BE2C (cell line): ENCODE measurements around the gene SEC22C.

Experiments used
- DNase-seq: peaks from one replicate; pipeline ENCODE4 v3.0.0-alpha.2; 2020
- H3K27me3 ChIP-seq: fragments of 250-450 bp; sonication (Bioruptor Pico); 2 replicates; pipeline ENCODE4 v1.5.1; 2020; ENCODE audit warnings: mild to moderate bottlenecking
- H3K36me3 ChIP-seq: fragments of 250-450 bp; sonication (Bioruptor Pico); 2 replicates; pipeline ENCODE4 v1.5.1; 2020; ENCODE audit warnings: mild to moderate bottlenecking
- H3K4me1 ChIP-seq: fragments of 250-450 bp; sonication (Bioruptor Pico); 2 replicates; pipeline ENCODE4 v1.5.1; 2020
- H3K4me3 ChIP-seq: 2 replicates; pipeline ENCODE4 v1.5.1; 2011; ENCODE audit warnings: low read depth, low read length
- H3K9me3 ChIP-seq: fragments of 250-450 bp; sonication (Bioruptor Pico); 2 replicates; pipeline ENCODE4 v1.5.1; 2020
- TF ChIP-seq, protein P1 (sequence below): IDR thresholded peaks from 2 replicates; pipeline ENCODE4 v1.5.1; 2012; ENCODE audit warnings: mild to moderate bottlenecking, low read depth, low read length

Gene SEC22C

DNA sequence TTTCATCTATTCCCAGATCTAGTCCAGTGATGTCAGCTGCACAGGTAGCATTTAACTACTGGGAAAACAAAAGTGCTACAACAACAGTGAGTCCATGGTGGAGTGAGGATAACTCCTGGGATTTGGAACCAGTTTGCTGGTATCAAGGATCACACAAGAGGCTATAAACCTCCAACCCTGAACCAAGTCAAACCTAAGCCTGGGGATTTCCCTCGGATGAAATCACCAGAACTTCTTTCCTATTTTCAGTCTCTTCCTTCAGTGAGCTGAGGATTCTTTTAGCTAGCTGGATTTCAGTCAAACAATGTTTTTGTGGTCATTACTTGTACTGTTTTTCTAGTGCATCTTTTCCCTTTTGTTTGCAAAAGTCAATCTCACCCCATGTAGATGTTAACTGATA, 31.5 kb downstream of the SEC22C start:
- no peak for DNase-seq
- no peaks in the 10 kb centered on the region for H3K9me3 ChIP-seq
- H3K4me1 ChIP-seq = no peaks in the 10 kb centered on the region
- TF ChIP-seq, protein P1, sequence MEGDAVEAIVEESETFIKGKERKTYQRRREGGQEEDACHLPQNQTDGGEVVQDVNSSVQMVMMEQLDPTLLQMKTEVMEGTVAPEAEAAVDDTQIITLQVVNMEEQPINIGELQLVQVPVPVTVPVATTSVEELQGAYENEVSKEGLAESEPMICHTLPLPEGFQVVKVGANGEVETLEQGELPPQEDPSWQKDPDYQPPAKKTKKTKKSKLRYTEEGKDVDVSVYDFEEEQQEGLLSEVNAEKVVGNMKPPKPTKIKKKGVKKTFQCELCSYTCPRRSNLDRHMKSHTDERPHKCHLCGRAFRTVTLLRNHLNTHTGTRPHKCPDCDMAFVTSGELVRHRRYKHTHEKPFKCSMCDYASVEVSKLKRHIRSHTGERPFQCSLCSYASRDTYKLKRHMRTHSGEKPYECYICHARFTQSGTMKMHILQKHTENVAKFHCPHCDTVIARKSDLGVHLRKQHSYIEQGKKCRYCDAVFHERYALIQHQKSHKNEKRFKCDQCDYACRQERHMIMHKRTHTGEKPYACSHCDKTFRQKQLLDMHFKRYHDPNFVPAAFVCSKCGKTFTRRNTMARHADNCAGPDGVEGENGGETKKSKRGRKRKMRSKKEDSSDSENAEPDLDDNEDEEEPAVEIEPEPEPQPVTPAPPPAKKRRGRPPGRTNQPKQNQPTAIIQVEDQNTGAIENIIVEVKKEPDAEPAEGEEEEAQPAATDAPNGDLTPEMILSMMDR = no peak
- H3K36me3 ChIP-seq = no peaks in the 10 kb centered on the region
- no peaks in the 10 kb centered on the region for H3K27me3 ChIP-seq
- H3K4me3 ChIP-seq = no peak overlapping the region

DNA sequence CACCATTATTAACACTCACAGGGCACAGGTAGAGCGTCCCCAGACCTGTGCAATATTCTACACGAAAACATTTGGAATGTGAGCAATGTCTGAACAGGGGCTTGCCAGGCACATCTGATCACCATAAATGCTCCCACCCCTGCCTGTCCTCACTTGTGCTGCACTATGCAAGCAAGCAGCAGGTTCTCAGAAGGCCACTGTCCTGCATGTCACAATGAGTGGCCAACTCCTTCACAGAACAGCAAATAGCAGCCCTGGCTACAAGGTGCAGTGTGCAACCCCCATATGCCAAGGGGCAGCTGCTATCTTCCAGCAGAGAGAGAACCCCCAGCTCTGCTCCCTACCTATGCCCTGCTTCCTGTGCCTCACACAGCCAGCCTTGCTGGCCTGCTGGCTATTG, 32.6 kb downstream of the SEC22C start:
- Histone ChIP-seq H3K4me1 (no peaks in the 10 kb centered on the region), H3K27me3 (no peaks in the 10 kb centered on the region), H3K9me3 (no peaks in the 10 kb centered on the region), H3K36me3 (no peaks in the 10 kb centered on the region), H3K4me3 (no peak overlapping the region)
- DNase-seq = no peak
- TF ChIP-seq, protein P1 = no peak

DNA sequence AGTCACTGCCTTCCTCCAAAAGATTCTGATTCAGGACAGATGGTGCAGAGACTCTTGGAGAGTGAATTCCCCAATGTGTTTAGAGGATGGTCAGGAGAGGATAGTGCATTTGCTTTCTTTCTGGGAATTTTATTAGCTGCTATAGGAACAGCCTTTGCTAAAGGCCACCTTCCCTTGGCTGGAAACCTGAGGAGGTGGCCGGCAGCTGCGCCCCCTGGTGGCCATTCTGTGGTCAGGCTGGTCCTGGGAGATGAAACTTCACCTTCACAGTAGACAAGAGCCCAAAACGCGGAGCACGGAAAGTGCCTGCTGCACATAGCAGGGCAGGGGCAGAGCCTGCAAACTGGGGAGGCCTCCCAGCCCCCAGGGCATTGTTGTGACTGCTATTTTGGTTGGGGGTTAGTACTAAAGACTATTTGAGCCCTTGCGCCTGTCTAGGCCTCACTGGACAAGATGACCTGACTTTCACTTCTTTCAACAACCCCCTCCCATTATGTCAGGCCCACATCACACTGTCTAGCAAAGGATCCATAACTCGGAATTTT, 34.3 kb downstream of the SEC22C start:
- peak; percentile 54 for DNase-seq
- Histone ChIP-seq H3K4me3 (no peak overlapping the region), H3K27me3 (no peaks in the 10 kb centered on the region), H3K36me3 (no peaks in the 10 kb centered on the region), H3K4me1 (no peaks in the 10 kb centered on the region), H3K9me3 (no peaks in the 10 kb centered on the region)
- TF ChIP-seq, protein P1 = peak; percentile 83

DNA sequence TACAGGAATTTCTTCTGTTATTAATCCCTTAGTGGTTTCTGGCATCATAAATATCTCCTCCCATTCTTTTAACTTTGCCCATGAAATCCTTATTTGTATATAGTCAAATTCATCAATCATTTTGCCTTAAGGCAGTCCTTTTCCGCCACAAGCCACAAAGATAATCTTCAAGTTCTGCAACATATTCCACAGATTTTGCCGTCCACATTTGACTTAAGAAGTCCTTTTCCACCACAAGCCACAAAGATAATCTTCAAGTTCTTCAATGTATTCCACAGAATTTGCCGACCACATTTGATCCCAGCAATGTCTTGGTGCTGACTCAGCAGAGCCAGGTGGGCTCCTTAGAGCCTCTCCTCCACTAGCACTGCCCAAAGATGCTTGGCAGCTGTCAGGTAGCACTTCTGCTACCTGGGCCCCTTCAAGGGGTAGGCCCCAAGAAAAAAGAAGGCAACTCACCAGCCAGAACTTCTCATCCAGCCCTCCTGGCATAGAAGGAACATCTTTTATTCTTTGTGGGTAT, 35.0 kb downstream of the SEC22C start:
- no peak for DNase-seq
- H3K9me3 ChIP-seq = no peaks in the 10 kb centered on the region
- no peak overlapping the region for H3K4me3 ChIP-seq
- H3K27me3 ChIP-seq = no peaks in the 10 kb centered on the region
- no peaks in the 10 kb centered on the region for H3K4me1 ChIP-seq
- TF ChIP-seq, protein P1 = no peak
- H3K36me3 ChIP-seq = no peaks in the 10 kb centered on the region

DNA sequence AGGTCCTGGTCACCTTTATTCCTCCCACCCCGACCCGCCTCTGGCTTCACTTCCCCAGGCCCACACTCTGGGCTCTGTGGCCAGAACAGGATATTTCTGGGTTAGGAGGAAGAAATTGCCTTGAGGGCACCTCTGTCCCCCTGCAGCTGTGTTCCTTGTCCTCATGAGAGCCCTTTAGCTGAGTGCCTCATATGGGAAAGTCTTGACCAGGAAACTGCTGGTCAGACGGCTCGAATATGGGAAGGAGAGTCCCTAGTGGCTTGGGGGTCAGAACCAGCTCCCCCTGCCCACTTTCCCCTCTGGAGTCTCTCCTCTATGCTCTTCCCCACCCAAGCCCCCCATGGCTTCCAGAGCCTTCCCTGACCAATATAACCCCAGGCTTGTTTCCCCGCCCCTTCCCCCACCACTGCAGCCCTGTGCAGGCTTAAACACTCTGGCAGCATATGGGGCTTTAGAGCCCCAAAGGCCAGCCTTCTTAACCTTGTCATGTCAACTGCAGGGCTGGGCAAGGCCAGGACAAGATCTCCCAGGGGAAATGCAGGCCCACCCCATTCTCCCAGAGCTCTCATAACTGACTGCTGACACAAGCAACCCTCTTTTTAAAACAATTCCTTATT, 36.4 kb downstream of the SEC22C start:
- no peaks in the 10 kb centered on the region for H3K36me3 ChIP-seq
- H3K4me3 ChIP-seq = no peak overlapping the region
- no peak for DNase-seq
- H3K27me3 ChIP-seq = no peaks in the 10 kb centered on the region
- H3K4me1 ChIP-seq = no peaks in the 10 kb centered on the region
- H3K9me3 ChIP-seq = no peaks in the 10 kb centered on the region
- TF ChIP-seq, protein P1 = no peak

DNA sequence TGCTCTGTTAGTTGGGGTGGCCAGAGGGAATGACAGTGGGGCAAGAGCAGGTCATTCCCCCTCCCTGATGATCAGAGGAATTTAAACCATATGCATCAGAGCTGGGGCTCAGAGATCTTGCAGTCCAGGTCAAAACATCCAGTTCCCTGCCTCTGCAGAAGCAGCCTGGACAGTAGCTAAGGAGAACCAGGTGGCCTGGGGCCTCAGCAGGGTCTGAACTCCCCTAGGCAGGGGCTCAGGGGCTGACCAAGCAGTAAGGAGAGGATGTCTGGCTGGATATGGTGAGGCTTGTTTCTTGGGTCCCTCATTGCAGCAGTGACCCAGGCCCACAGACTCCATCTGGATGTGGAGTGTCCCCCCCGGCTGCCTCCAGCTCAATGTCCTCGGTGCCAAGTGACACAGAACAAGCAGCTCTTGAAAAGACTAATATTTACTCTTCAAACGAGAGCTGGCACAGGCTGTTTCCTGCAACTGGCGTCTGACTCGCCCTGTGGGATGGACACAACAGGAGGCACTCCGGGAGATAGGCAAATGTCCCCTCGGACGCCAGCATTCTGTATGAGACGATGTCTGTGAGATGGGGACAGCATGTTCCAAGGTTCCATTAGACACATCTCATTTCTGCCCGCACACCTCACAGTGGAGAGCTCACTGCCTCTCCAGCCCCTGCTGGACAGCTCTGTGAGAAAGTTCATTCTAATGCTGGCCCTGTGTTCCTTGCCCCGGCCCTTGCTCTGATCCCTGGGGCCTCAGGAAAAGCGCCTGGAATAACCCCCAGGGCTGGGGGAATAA, 37.1 kb downstream of the SEC22C start:
- Histone ChIP-seq H3K36me3 (no peaks in the 10 kb centered on the region), H3K27me3 (no peaks in the 10 kb centered on the region), H3K4me3 (no peak overlapping the region), H3K9me3 (no peaks in the 10 kb centered on the region), H3K4me1 (no peaks in the 10 kb centered on the region)
- DNase-seq = no peak
- TF ChIP-seq, protein P1 = no peak
